Lower lobe of right lung (tissue), 2 donors: ENCODE data around the gene SLC18A3. TPM values are rescaled to one million over a fixed set of nuclear protein-coding genes. Genes with fewer than 3 reads are reported as not detected.

Source experiments
- ATAC-seq, 2 donors: fragments of 200-7000 bp; cut with Tn5 transposase; one replicate each; pipeline ENCODE4 v1.9.1; 2020 to 2022; ENCODE audit warnings: mild to moderate bottlenecking in 2 of 2, moderate library complexity in 2 of 2
- DNase-seq: peaks from one replicate; pipeline ENCODE4 v3.0.0-alpha.2; 2020
- H3K27ac ChIP-seq: fragments of 200-600 bp; one replicate; pipeline ENCODE4 v1.8.0; 2022
- H3K27me3 ChIP-seq: fragments of 200-600 bp; one replicate; pipeline ENCODE4 v1.8.0; 2022; ENCODE audit warnings: low read depth
- H3K36me3 ChIP-seq: fragments of 200-600 bp; one replicate; pipeline ENCODE4 v1.8.0; 2022; ENCODE audit warnings: mild to moderate bottlenecking
- H3K4me1 ChIP-seq: fragments of 200-600 bp; one replicate; pipeline ENCODE4 v1.8.0; 2022
- H3K4me3 ChIP-seq: fragments of 200-600 bp; one replicate; pipeline ENCODE4 v1.8.0; 2022; ENCODE audit warnings: mild to moderate bottlenecking
- H3K9me3 ChIP-seq: fragments of 200-600 bp; one replicate; pipeline ENCODE4 v1.8.0; 2022
- intact Hi-C: fragments of 100-400 bp; cut with DNase I; formaldehyde crosslinking; loops from one replicate; pipeline ENCODE4 v1.11.0; 2022
- total RNA-seq: library from RNA; stranded (reverse); fragmentation: NEBNext Ultra II Directional; extraction: Animal tissue kit (Norgen Biotek cat#: 25700); gene quantifications from one replicate; pipeline ENCODE4 v1.2.1, GENCODE V29; 2021
- TF ChIP-seq, protein P1 (sequence below): fragments of 200-600 bp; IDR thresholded peaks from one replicate; pipeline ENCODE4 v1.8.0; 2022; ENCODE audit warnings: antibody characterized with exemption, mild to moderate bottlenecking
- donor health status: DM: no; HTN: yes; CAD: no; lungs with severe emphysema.

The SLC18A3 gene
- total RNA-seq, 1 donor from 2014 or later, result not detected

DNA sequence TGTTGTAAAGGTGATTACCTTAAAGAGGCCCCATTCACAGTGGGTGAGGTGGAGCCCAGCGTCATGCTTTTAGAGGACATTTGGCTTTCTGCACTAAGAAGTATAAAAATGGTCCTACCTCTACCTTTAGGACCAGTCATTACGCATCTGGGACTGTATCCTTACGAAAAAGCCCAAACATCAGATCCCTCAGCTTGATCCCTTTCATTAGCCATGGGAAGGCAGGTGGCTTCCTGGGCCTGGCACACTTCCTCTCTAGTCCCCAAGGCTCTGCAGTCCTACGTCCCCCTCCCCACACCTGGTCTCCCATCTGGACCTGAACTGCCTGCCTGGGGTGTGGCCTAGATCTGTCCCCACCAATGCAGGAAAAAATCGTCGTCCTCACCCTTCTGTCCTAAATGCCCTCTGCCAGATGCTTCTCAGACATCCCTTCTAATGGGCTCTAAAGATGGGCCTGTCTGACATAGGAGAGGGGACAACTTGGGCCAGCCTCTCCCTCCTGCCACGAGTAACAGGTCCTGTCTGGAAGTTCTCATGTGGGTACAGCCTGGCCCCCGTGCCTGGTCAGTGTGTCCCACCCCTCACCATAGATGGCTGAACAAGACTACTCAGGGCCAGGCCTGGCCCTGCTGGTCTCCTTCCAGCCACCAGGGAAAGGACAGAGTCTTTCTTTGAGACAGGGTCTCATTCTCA lies 11.8 kb upstream of the SLC18A3 start:
- TF ChIP-seq, protein P1, sequence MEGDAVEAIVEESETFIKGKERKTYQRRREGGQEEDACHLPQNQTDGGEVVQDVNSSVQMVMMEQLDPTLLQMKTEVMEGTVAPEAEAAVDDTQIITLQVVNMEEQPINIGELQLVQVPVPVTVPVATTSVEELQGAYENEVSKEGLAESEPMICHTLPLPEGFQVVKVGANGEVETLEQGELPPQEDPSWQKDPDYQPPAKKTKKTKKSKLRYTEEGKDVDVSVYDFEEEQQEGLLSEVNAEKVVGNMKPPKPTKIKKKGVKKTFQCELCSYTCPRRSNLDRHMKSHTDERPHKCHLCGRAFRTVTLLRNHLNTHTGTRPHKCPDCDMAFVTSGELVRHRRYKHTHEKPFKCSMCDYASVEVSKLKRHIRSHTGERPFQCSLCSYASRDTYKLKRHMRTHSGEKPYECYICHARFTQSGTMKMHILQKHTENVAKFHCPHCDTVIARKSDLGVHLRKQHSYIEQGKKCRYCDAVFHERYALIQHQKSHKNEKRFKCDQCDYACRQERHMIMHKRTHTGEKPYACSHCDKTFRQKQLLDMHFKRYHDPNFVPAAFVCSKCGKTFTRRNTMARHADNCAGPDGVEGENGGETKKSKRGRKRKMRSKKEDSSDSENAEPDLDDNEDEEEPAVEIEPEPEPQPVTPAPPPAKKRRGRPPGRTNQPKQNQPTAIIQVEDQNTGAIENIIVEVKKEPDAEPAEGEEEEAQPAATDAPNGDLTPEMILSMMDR, result no peak
- no peaks in the 10 kb centered on the region for H3K4me1 ChIP-seq
- intact Hi-C loops, result no loop called here
- H3K27ac ChIP-seq, result no peak overlapping the region
- no peaks in the 10 kb centered on the region for H3K36me3 ChIP-seq
- peaks cover 25% of the 10 kb centered on the region for H3K27me3 ChIP-seq
- ATAC-seq (no peak), DNase-seq (no peak)
- H3K9me3 ChIP-seq, result no peaks in the 10 kb centered on the region
- H3K4me3 ChIP-seq, result no peak overlapping the region

DNA sequence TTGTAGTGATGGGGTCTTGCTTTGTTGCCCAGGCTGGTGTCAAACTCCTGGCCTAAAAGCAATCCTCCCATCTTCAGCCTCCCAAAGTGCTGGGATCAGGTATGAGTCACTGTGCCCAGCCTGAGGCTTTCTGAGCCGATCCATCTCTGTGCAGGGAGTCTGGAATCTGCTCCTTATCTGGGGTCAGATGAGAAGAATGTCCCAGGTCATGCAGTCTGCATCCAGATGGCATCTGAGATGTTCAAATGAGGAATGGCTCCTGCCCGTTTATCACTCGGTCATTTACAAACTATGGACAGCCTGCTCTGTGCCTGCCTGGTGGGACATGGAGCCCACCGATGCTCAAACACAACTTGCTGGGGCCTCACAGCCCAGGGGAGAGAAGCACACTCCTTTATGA lies 11.1 kb upstream of the SLC18A3 start:
- intact Hi-C loops, result no loop called here
- Histone ChIP-seq H3K4me3 (no peak overlapping the region), H3K9me3 (no peaks in the 10 kb centered on the region), H3K27me3 (peaks cover 29% of the 10 kb centered on the region), H3K4me1 (no peaks in the 10 kb centered on the region), H3K27ac (no peak overlapping the region), H3K36me3 (no peaks in the 10 kb centered on the region)
- no peak for ATAC-seq
- no peak for DNase-seq
- TF ChIP-seq, protein P1, result no peak

DNA sequence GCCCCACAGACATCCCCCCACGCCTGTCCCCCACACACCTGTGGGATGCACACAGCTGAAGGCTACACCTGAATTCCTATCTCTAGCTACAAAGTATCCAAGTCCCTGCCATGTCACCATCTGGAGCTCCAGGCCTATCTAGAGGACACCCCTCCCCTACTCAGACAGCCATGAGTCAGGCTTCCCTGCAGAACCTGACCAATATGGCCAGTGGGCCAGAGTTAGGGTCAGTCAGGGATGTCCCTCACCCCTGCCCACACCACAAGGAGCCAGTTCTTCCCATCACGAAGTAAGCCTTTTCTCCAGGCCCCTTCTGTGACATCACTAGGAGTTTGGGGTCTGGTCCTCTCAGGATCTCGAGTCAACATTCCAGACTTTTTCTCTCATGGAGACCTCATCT lies 10.6 kb upstream of the SLC18A3 start:
- Histone ChIP-seq H3K27me3 (peaks cover 35% of the 10 kb centered on the region), H3K36me3 (no peaks in the 10 kb centered on the region), H3K9me3 (no peaks in the 10 kb centered on the region), H3K4me1 (no peaks in the 10 kb centered on the region), H3K4me3 (no peak overlapping the region), H3K27ac (no peak overlapping the region)
- intact Hi-C loops, result no loop called here
- ATAC-seq (no peak), DNase-seq (no peak)
- TF ChIP-seq, protein P1, result no peak

DNA sequence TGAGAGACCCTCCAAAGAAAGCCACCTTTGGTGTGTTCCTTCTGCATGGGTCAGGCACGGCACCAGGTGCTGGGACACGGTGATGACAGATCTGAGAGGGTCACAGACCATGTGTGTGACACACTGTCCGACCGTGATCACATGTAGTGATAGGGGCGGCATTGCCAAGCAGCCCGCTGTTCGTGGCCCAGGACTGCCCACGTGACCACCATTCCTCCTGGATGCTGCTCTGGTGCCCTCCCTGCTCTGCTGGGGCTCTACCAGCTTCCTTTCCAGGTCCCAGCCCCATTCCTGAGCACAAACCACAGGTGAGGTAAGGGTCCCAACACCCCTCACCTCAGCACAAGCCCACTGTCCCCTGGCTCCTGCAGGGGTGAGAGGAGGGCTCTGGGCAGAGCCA lies 10.1 kb upstream of the SLC18A3 start:
- no peak overlapping the region for H3K4me3 ChIP-seq
- no peak for DNase-seq
- H3K36me3 ChIP-seq, result no peaks in the 10 kb centered on the region
- no peaks in the 10 kb centered on the region for H3K9me3 ChIP-seq
- H3K4me1 ChIP-seq, result no peaks in the 10 kb centered on the region
- TF ChIP-seq, protein P1, result no peak
- no peak for ATAC-seq
- intact Hi-C loops, result no loop called here
- H3K27ac ChIP-seq, result no peak overlapping the region
- H3K27me3 ChIP-seq, result peaks cover 36% of the 10 kb centered on the region

DNA sequence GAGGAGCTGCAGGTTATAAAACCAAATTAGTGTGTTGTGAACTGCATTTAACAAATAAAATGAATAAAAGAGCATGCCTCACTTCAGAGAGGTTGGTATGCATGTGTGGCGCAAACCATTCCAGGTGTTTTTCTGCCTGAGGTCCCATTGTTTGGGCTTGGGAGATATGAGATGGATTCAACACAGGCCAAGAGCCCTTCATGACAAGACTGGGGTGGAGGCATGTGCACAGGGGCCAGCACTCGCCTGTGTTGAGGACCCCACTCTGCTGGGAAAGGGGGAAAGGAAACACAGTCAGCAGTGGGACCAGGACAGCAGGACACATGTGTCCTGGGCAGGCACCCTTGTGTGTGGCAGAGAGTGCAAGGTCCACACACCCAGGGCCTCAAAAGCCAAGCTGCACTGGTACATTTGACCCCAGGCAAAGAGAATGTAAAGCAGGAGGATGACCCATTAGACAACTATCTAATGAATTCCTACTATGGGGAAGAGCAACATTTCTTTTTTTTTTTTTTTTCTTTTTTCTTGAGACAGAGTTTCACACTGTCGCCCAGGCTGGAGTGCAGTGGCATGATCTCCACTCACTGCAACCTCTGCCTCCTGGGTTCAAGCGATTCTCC lies 9.2 kb upstream of the SLC18A3 start:
- TF ChIP-seq, protein P1, result no peak
- Histone ChIP-seq H3K27me3 (peaks cover 41% of the 10 kb centered on the region), H3K27ac (no peak overlapping the region), H3K36me3 (no peaks in the 10 kb centered on the region), H3K9me3 (no peaks in the 10 kb centered on the region), H3K4me3 (no peak overlapping the region), H3K4me1 (no peaks in the 10 kb centered on the region)
- no peak for ATAC-seq
- DNase-seq, result no peak
- intact Hi-C loops, result no loop called here
